T-helper 2 cell treated with Interferon-gamma antibody and Interleukin-4, amounts not matched to agents 100 ng/mL and 5 ng/mL, for 36 hours (primary cell): ENCODE results near the gene C3orf20. TPM values are rescaled to one million over a fixed set of nuclear protein-coding genes. Genes with fewer than 3 reads are reported as not detected.

Experiments used
- intact Hi-C: fragments of 100-400 bp; cut with micrococcal nuclease; formaldehyde crosslinking; loops from one replicate; pipeline ENCODE4 v1.15.1; 2023
- total RNA-seq: library from RNA; stranded (reverse); gene quantifications from 2 replicates; pipeline ENCODE4 v1.2.3, GENCODE V29; 2022

The C3orf20 gene
- total RNA-seq, 1 donor from 2014 or later, result 0.20 TPM

DNA sequence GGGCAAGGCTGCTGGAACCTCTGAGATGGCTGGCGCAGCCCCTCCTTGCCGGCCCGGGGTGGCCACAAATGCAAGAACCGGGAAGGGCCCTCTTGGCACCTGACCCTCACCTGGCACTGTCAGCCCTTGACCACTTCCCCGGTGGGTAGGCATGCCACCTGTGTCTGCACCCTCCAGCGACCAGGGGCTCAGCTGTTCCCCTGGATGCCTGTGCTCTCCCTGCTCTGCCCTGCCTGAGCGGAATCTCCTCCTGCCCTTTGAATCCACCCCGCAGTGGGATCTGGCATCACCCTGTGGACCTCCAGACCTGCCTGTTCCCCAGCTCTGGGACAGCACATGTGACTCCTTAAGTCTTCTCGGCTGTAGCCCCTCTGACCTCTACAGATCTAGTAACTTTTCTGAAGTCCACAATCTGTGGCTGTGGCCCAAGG, 117.8 kb downstream of the C3orf20 start:
- intact Hi-C loops, result no loop called here

- intact Hi-C loops, result no loop called here
These were observed 118.4 kb downstream of the C3orf20 start for GRCh38 chr3:14793126-14793857.

GRCh38 chr3:14793858-14794234, 118.9 kb downstream of the C3orf20 start:
- intact Hi-C loops, result no loop called here

- intact Hi-C loops, result no loop called here
These were observed 119.5 kb downstream of the C3orf20 start for GRCh38 chr3:14794435-14794834.

DNA sequence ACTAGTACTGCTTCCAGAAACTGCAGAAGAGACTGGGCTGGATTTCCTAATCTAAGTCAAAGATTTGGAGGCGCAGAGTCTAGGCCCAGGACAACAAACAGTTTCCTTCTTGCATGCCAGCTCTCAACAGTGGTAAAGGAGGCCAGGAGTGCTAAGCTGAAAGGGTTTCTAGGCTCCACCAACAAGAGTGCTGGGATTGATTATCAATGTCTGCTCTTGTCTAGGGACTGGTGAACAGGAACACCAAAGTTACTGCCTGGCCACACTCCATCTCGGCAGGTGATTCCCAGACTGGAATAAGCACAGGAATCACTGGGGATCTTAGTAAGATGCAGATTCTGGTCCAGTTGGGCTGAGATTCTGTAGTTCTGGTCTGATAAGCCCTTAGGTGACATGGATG, 121.1 kb downstream of the C3orf20 start:
- intact Hi-C loops, result no loop called here

DNA sequence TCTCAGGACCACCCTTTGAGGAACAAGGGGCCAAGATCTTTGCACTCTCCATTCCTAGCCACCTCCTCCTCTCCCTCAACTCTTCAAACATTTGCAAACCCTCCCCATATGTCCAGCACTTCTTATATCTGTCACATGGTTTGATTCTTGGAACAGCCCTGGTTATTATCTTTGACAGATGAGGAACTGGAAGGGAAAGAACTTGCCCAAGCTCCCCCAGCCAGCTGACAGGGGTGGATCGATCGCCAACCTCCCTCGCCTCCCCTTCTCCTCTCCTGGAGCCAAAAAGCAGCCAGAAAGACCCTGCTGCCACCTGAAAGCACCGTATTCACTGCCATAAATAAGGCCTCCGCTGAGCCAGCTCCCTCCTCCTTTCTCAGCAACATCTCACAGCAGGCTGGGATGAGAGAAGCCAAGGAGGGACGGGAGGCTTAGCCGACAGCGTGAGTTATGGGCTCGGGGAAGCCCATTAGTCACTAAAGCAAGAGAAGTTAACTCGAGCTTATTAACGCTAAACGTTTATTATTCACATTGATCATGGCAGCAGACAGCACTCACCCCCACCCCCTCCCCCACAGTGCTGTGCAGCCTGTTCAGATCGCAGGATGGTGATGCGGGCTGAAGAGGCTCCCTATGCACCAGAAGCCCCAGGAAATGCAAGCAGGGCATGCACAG, 121.6 kb downstream of the C3orf20 start:
- intact Hi-C loops, result no loop called here

DNA sequence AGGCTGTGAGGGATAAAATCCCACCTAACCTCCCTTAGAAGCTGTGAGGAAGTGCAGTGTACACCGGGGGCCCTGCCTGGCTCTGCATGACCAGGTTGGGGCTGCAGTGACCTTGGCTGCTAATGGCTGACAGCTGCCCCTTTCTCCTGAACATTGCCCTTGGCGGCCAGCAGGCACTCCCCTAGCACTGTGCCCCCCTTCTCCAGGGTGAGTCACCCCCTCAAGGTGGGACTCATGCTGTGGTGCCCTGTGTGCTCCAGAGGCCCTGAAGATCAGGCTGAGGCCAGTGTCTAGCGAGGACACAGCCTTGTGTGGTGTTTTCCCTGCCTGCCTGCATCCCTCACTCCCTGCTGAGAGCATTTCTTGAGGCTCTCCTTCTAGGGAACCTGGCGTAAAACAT, 122.8 kb downstream of the C3orf20 start:
- intact Hi-C loops, result no loop called here

DNA sequence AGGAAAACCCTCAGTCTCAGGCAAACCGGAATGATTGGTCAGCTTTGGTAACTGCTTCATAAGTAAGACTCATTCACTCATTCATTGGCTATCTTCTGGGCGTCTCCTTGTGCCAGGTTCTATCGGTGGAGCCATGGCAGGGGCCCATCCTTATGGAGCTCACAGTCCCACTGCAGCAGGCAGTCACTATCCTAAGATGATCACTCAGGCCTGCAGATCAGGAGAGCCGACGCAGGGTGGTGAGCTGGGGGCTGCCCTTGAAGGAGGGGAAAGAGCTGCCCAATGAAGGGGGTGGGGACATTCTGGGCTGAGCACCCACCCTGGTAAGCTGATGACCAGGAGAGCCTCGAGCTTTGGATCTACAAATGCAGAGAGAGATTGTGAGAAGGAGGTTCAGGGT, 123.3 kb downstream of the C3orf20 start:
- intact Hi-C loops, result no loop called here

GRCh38 chr3:14799146-14799545, 124.2 kb downstream of the C3orf20 start:
- intact Hi-C loops, result no loop called here

DNA sequence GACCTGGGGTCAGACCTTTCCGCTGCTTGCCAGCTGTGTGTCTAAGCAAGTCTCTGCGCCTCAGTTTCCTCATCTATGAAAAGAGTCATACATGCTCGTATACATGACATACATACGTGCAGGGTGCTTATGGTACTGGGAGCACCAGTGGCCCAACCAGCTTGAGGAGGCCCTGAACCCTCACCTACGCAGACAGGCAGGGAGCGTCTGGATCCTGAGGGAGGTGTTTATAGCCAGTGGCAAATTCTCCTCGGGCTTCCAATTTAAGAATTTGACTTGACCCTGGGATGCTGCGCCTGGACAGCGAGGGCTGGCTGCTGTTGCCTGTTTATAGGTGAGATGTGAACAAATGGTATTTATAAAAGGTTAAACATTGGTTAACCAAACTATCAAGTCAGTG, 126.1 kb downstream of the C3orf20 start:
- intact Hi-C loops, result no loop called here

- intact Hi-C loops, result no loop called here
These were observed 126.9 kb downstream of the C3orf20 start for GRCh38 chr3:14801668-14802380.

DNA sequence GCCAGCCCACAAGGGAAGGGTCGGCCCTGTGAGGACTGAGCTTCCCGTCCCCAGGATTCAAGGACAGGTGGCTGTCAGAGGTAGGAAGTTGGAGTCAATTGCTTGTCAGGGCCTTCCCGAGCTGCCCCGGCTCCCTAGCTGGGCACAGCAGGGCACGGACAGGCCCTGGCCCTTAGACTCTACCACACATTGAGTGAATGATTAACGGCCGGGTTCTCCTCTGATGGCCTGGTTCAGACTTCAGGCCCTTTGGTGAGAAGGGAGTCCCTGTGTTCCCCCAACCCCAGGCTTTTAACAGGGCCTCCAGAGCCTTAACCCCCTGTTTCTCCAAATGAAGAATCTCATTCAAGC, 127.4 kb downstream of the C3orf20 start:
- intact Hi-C loops, result no loop called here

DNA sequence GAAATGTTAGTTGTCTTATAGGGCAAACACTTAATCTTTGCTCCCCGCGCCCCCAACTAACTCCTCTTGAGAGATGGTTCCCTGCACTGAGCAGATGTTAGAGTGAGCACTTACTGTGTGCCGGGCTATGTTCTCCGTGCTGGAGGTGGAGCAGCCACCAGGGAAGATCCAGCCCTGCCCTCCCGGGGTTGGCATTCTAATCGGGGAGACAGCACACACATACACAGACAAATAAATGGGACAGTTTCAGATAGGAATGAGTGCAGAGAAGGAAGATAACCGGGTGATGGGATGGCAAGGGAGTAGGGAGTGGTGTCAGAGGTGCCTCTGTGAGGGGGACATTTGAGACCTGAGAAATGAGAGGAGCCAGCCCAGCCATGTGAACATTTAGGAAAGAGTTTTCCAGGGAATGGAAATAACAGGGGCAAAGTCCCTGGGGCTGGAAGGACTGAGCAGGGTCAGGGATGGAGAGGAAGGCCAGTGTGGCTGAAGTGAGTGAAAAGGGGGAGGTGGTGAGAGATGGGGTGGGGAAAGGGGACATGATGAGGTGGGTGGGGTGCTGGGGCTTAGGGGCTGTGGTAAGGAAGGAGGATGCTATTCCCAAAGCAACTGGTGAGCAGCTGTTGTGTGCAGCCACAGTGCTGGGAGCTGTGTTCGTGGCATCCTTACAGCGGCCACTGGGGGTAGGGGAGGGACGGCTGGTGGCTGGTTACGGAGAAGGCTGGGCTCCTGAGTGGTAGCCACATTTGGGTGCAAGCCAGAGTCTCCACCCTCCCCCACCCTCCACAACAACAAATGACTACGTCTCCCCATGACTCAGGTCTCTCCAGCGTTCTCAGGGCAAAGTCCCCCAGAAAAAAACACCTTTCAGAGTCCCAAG, 128.4 kb downstream of the C3orf20 start:
- intact Hi-C loops, result no loop called here

DNA sequence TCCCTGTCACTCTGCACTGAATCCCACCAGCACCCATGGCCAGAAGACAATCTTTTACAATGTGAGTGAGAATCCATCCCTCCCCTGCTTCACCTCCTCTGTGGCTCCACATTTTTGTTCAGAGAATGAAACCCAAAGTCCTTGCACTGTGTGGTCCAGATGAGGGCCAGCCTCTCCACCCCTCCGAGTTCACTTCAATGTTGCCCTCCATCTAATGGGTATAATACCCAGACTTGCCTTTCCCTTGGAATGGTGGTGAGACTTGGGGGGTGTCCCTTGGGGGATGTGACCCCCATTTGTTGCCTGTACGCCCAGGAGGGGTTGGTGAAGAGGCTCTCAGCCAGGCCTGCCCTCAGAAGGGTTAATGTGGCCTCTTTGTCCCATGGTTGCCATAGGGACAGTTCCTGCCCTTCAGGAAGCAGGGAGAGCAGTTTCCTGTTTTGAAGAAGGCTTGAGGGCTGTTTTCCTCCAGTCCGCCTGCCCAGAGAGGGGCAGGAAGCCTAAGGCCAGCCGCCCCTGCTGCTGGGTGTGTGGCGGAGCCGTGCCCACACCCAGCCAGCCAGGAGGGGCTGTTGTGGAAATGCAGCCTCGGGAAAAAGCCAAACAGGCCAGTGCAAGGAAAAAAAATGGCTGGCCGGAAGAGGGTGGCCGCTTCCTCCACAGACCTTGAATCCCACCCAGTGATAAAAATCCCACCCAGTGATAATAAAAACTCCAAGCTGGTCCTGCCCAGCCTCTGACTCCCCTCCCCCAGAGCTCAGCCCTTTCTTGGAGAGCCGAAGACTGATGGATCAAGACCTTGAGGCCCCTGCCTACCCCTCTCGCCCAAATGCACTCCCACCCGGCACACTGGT, 129.3 kb downstream of the C3orf20 start:
- intact Hi-C loops, result no loop called here

GRCh38 chr3:14804835-14805780, 130.2 kb downstream of the C3orf20 start:
- intact Hi-C loops, result no loop called here

- intact Hi-C loops, result no loop called here
These were observed 131.1 kb downstream of the C3orf20 start for GRCh38 chr3:14805961-14806537.

DNA sequence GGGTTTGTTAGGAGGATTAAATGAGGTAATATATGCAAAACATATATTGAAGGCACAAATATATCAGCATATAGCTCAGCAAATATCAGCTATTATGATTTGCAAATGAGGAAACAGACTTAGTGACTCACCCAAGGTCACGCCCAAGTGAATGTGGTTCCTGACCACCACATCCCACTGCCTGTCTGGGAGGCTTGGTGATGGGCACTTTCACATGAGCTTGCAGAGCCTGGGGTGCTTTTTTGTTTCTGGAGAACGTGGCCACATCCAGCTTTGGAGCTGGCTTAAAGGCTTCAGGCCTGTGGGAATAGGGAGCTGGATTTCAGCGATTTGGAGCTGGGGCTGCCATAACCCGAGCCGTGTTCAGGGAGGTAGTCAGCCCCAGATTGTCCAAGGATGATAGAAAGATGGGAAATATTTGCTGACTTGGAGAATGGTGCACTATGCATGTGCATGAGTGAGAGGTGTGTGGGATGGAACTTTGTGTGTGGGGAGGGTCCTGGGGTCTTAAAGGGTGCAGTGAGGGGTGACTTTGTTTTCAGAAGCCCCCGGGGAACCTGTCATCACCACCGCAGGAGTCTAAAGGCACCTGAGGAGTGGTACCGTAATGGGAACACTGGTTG, 131.8 kb downstream of the C3orf20 start:
- intact Hi-C loops, result no loop called here

DNA sequence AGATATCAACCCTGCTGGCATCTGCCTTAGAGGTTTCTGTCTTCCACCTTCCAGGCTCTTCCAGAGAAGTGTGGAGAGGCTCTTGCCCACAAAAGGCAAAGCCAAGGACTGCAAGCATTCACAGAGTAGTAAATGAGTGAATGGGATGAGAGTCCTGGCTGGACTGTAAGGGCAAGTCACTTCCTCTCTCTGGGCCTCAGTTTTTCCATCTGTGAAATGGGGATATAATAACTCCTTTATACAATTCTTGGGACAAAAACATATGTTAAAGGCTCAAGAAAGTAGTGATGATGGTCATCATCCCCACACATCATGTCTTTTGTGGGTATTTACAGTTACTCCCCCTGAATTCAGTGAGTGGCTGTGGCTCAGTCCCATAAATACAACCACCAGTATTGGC, 133.1 kb downstream of the C3orf20 start:
- intact Hi-C loops, result no loop called here
